HG02852 (cell line): ENCODE data around the gene LCN1.

Experiments
- ATAC-seq: cut with Tn5 transposase; IDR thresholded peaks from one replicate; pipeline ENCODE4 v1.9.1; 2021; ENCODE audit warnings: mild to moderate bottlenecking, moderate library complexity; ENCODE audit not compliant: unreplicated experiment

Gene LCN1

DNA sequence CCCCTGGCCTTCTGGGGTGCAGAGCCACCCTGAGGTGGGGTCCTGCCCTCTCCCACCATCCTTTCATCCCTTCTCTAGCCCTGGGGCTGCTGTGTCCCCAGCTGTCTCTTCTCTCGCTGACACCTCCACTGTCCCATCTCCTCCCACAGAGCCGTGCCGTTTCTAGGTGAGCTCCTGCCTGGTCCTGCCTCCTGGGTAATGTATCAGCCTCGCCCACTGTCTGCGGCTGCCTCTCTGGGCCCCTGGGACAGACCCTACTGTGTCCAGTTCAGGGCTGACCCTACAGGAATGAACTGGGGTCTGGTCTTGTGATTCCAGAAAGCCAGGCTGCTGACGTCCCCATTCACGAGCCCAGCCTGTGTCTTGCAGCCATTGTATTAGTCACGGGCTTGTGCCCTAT lies 44.4 kb downstream of the LCN1 start:
- ATAC-seq = no peak

DNA sequence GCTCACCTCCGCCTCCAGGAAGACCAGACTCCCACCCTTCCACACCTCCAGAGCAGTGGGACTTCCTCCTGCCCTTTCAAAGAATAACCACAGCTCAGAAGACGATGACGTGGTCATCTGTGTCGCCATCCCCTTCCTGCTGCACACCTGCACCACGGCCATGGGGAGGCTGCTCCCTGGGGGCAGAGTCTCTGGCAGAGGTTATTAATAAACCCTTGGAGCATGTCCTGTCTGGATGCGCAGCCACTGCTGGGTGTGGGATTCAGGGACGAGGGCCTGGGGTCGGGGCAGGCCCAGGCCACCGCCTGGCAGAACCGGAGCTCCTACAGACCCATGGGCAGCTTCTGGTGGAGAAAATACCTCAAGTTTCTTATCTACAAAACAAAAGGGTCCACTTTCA lies 45.3 kb downstream of the LCN1 start:
- ATAC-seq = no peak

DNA sequence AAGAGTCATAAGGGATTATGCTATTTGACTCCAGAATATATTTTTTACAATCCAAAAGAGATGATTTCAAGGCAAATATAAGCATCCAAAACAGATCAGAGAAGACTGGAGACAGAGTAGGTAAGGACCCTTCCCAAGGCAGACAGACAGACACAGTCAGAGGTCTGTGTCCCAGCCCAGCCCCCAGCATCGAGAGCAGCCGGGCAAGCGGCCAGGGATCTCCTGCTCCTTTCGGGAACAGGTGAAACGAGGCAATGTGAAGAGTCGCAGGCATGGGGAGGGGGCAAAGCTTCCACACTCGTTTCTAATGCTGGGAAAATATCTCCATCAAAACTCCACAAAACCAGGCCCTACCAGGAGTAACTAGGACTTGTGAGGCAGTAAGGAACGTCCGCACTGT lies 46.1 kb downstream of the LCN1 start:
- no peak for ATAC-seq

DNA sequence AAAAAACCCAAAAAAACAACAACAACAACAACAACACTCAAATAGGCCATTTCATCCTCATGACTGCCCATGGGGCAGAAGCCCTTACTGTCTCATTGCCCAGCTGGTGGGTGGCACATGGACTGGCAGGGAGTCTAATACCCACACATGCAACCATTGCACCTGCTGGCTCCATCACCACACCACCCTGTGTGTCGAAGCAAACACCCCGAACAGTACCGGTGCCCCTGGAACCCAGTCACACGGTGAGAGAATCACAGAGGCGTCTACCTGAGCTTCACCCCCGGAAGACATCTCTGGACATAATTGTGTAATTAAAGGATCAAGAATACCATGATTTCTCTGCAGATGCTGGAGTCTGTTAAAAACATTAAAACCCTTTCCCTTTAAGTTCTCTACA lies 46.8 kb downstream of the LCN1 start:
- no peak for ATAC-seq

DNA sequence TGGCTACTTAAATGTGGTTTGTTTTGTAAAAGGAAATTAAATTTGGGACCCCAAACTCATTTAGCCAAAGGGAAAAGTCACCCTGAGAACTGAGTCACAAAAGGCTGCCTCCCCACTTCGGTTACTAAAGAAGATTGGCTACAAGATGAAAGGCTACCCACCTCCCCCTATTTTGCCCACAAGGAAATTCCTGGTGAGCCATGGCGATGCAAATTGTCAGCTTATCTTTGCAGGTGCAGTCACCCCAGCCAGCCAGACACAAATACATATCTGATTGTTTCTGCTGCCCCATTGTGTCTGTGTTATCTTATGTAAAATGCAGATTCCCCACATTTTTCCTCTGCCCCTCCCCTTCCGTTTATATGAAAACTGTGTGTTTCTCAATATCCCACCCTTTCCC lies 49.2 kb downstream of the LCN1 start:
- no peak for ATAC-seq

DNA sequence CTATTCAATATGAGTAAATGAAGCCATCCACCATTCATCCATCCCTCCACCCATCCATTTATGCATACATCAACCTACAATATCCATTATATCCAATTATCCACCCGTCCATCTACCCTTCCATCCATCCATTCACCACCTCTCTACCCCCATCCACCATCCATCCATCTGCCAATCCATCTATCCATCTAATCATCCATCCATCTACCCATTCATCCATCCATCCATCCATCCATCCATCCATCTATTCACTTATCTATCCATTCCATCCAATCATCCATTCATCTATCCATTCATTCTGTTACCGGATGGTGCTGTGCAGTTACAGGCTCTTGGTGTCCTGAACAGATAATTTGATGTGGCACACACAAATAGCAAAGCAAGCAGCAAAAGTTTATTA lies 51.0 kb downstream of the LCN1 start:
- ATAC-seq = no peak

DNA sequence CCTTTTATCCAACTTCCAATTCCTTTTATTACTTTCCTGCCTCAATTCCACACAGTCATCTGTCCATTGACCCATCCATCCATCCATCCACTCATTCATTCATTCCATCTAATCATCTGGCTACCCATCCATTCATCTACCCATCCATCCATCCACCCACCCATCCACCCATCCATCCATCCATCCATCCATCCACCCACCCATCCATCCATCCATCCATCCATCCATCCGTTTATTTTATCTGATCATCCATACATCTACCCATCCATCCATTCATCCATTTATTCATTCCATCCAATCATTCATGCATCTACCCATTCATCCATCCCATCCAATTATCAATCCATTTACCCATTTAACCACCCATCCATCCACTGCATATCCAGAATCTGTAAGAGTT lies 51.9 kb downstream of the LCN1 start:
- no peak for ATAC-seq

DNA sequence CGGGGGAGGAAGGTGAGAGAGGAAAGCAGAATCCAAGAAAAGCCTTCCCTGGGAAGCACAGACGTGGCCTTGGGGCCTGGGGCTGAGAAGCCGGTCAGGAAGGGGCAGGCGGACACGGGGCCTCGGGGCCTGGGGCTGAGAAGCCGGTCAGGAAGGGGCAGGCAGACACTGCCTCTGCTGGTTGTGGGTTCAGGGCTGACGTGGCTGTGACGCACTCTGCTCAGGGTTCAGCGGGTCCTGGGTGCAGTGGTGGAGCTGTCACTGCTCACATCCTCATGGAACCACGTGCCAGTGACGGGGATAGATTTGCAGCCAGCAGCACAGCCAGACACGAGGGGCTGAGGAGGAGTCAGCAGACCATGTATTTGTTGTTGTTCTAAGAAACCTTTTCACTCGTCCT lies 53.1 kb downstream of the LCN1 start:
- ATAC-seq = no peak

DNA sequence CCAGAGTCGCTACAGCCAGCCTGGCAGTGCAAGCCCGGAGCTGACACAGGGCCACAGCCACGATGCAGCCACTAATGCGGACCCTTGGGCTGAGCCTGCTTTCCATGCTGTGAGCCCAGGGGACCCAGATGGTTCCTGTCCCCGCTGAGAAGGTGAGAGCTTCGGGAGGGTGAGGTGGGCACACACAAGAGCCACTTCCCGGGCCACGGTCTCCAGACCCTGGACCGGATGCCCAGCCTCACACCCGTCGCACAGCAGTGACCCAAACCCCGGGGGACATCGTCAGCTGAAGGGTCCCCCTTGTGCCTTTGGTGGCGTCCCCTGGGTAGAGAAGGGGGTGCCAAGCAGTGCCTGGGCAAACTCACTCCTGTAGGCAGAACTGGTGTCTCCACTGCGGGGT lies 53.7 kb downstream of the LCN1 start:
- no peak for ATAC-seq
